ENCODE results near the gene OTOG. TPM values are rescaled to one million over a fixed set of nuclear protein-coding genes. Genes with fewer than 3 reads are reported as not detected.

Gene OTOG
- total RNA-seq, 1 experiment from 2014 or later, result 0.35 TPM

DNA sequence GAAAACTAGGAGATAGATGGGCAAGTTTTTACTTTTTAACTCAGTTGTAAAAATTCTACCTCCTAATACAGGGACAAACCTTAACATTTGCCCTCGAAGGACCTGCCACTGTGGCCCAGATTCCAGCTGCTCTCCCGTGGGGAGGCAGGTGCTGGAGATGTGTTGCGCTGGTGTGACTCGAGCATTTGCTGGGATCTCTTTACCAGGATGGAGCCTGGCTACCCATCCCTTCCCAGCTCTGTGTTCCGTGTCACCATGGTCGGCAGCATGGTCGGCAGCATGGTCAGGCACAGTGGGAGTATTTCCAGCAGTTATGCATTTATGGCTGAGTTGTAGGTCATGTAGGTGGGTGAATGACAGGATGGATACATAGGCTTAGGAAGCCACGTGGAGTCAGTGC, 41.1 kb downstream of the OTOG start:
- TF ChIP-seq CTCF (conservative IDR thresholded peaks at IDR 0.05), result no peak
- Histone ChIP-seq H3K27me3 (ENCODE audit: insufficient read depth, low read length) (peaks cover 2% of the 10 kb centered on the region; the same call in 1 of the 2 replicates), H3K18ac (ENCODE audit: insufficient read length, low read depth, low read length) (no peak overlapping the region), H3K4ac (ENCODE audit: low read depth, low read length) (no peak overlapping the region), H2BK12ac (ENCODE audit: insufficient read length, low read depth, low read length) (no peak overlapping the region), H3T11ph (ENCODE audit: low read length) (no peak overlapping the region), H4K8ac (replicated peaks; ENCODE audit: insufficient read length, low read depth, low read length) (no peak overlapping the region), H3K9me3 (ENCODE audit: control insufficient read depth, low read depth, low read length) (peaks cover 1% of the 10 kb centered on the region), H3K14ac (ENCODE audit: insufficient read depth, low read length) (no peak overlapping the region), H3K23me2 (ENCODE audit: insufficient read length, low read depth, low read length, poor library complexity, severe bottlenecking) (no peaks in the 10 kb centered on the region), H2BK15ac (ENCODE audit: low read depth, low read length) (no peak overlapping the region), H4K5ac (ENCODE audit: insufficient read length, low read depth, low read length) (no peak overlapping the region), H2AFZ (ENCODE audit: low read length) (no peak overlapping the region), H3K56ac (ENCODE audit: insufficient read length, low read depth, low read length) (no peak overlapping the region), H4K20me1 (ENCODE audit: control insufficient read depth, insufficient read depth, insufficient read length) (peaks cover 3% of the 10 kb centered on the region), H3K79me2 (ENCODE audit: insufficient read depth, low read length) (no peaks in the 10 kb centered on the region), H2AK5ac (ENCODE audit: insufficient read length, low read length) (no peak overlapping the region), H3K4me2 (ENCODE audit: insufficient read depth, insufficient read length, low read length) (no peak overlapping the region), H3K23ac (ENCODE audit: insufficient read length, low read depth, low read length) (no peak overlapping the region), H3K79me1 (ENCODE audit: insufficient read depth, low read depth, low read length, poor library complexity, severe bottlenecking) (no peaks in the 10 kb centered on the region), H3K4me1 (ENCODE audit: insufficient read depth, low read length) (no peaks in the 10 kb centered on the region), H2BK20ac (ENCODE audit: low read depth, low read length, poor library complexity, severe bottlenecking) (no peak overlapping the region), H3K9ac (ENCODE audit: extremely low read depth, insufficient read length, low read length) (no peak overlapping the region), H2BK120ac (ENCODE audit: low read depth, low read length, poor library complexity, severe bottlenecking) (no peak overlapping the region), H2BK5ac (ENCODE audit: insufficient read length, low read length) (no peak overlapping the region), H3K27ac (ENCODE audit: insufficient read length, low read depth, low read length) (no peak overlapping the region), H4K91ac (ENCODE audit: insufficient read length, low read depth, low read length) (no peak overlapping the region)
- WGBS (ENCODE audit: extremely low coverage, insufficient read length, low lambda C conversion rate), result no CpG with 5 or more reads among the region's 8 CpGs
- H3K27ac Mint-ChIP-seq, result no peak overlapping the region
- DNase-seq, result no peak
- H3K4me1 Mint-ChIP-seq, result no peaks in the 10 kb centered on the region
- H3K9me3 Mint-ChIP-seq, result peaks cover 0 to 1% of the 10 kb centered on the region in 2 experiments; a peak in 2 of 5 replicates
- H3K4me3 Mint-ChIP-seq, result no peak overlapping the region
- peaks cover 7% of the 10 kb centered on the region for H3K27me3 Mint-ChIP-seq (ENCODE audit: low read depth)
- no peaks in the 10 kb centered on the region for H3K36me3 Mint-ChIP-seq (ENCODE audit: insufficient read depth in 1 of 3, low read depth in 3 of 3)
